ENCODE results near the gene MBNL2. TPM values are rescaled to one million over a fixed set of nuclear protein-coding genes. Genes with fewer than 3 reads are reported as not detected.

The MBNL2 gene
- total RNA-seq, 1 donor from 2014 or later: 16.9 TPM

DNA sequence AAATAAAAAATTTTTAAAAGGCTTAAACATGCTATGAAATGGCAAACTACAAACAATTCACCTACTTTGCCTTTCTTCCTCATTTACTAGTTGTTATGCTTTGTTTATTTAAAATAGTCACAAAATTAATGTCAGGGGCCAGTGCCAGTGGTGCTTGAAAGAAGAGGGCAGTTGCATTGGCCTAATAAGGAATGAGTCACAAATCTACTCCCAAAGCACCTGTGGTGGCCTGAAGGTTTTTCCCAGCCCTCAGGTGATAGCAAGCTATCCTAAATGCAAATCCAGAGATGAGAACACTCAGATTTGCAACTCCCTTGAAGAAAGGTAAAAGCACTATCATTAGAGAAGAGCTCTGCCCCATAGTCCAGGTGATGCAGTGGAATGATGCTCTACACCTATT is 103.6 kb downstream of the MBNL2 start:
- no peaks in the 10 kb centered on the region for H3K27me3 Mint-ChIP-seq (ENCODE audit: low read depth)
- TF ChIP-seq, protein P1, sequence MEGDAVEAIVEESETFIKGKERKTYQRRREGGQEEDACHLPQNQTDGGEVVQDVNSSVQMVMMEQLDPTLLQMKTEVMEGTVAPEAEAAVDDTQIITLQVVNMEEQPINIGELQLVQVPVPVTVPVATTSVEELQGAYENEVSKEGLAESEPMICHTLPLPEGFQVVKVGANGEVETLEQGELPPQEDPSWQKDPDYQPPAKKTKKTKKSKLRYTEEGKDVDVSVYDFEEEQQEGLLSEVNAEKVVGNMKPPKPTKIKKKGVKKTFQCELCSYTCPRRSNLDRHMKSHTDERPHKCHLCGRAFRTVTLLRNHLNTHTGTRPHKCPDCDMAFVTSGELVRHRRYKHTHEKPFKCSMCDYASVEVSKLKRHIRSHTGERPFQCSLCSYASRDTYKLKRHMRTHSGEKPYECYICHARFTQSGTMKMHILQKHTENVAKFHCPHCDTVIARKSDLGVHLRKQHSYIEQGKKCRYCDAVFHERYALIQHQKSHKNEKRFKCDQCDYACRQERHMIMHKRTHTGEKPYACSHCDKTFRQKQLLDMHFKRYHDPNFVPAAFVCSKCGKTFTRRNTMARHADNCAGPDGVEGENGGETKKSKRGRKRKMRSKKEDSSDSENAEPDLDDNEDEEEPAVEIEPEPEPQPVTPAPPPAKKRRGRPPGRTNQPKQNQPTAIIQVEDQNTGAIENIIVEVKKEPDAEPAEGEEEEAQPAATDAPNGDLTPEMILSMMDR (conservative IDR thresholded peaks at IDR 0.05): no peak
- no peaks in the 10 kb centered on the region for H3K9me3 Mint-ChIP-seq
- H3K4me1 Mint-ChIP-seq: peaks cover 29% of the 10 kb centered on the region
- no peak for DNase-seq (ENCODE audit: low read depth, low spot score)
- H3K4me3 Mint-ChIP-seq: no peak overlapping the region
- H3K36me3 Mint-ChIP-seq (ENCODE audit: low read depth): no peaks in the 10 kb centered on the region
- no peak overlapping the region for H3K27ac Mint-ChIP-seq (ENCODE audit: unreplicated experiment)

DNA sequence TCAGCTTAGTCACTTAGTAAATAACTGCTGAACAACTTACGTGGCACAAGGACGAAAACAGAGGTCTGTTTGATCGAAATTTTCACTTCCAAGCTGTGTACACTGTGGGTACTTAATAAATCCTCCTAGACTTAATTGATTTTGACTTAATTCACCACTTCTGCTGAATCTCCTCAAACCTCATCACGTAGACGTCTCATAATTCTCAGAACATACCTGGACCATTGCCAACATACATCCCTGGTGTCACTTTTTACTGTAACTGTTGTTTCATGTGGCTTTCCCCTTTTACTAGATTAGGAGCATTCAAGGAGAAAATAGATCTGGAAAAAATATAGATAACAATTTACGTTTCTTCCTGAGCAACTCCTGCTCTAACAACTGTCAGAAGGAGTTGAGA is 105.0 kb downstream of the MBNL2 start:
- Mint-ChIP-seq H3K4me1 (peaks cover 29% of the 10 kb centered on the region), H3K4me3 (no peak overlapping the region), H3K27ac (ENCODE audit: unreplicated experiment) (no peak overlapping the region)

GRCh38 chr13:97327506-97328221 is 105.5 kb downstream of the MBNL2 start:
- Mint-ChIP-seq H3K27ac (ENCODE audit: unreplicated experiment) (peak overlapping the region; percentile 9), H3K9me3 (no peaks in the 10 kb centered on the region), H3K36me3 (ENCODE audit: low read depth) (no peaks in the 10 kb centered on the region), H3K4me3 (peak overlapping the region; percentile 10), H3K27me3 (ENCODE audit: low read depth) (no peaks in the 10 kb centered on the region), H3K4me1 (peaks cover 29% of the 10 kb centered on the region)
- no peak for DNase-seq (ENCODE audit: low read depth, low spot score)
- TF ChIP-seq, protein P1 (conservative IDR thresholded peaks at IDR 0.05): no peak

More for the DNA sequence above, 105.0 kb downstream of the MBNL2 start:
- Mint-ChIP-seq H3K27me3 (ENCODE audit: low read depth) (no peaks in the 10 kb centered on the region), H3K36me3 (ENCODE audit: low read depth) (no peaks in the 10 kb centered on the region), H3K9me3 (no peaks in the 10 kb centered on the region)
- no peak for DNase-seq (ENCODE audit: low read depth, low spot score)
- TF ChIP-seq, protein P1 (conservative IDR thresholded peaks at IDR 0.05): no peak

- Mint-ChIP-seq H3K36me3 (ENCODE audit: low read depth) (no peaks in the 10 kb centered on the region), H3K27ac (ENCODE audit: unreplicated experiment) (peak overlapping the region; percentile 9)
Observed at GRCh38 chr13:97328222-97328790, 106.2 kb downstream of the MBNL2 start.

GRCh38 chr13:97329331-97329730 is 107.2 kb downstream of the MBNL2 start:
- no peak overlapping the region for H3K4me3 Mint-ChIP-seq
- no peaks in the 10 kb centered on the region for H3K27me3 Mint-ChIP-seq (ENCODE audit: low read depth)
- H3K36me3 Mint-ChIP-seq (ENCODE audit: low read depth): no peaks in the 10 kb centered on the region
- H3K27ac Mint-ChIP-seq (ENCODE audit: unreplicated experiment): no peak overlapping the region
- no peak for DNase-seq (ENCODE audit: low read depth, low spot score)
- TF ChIP-seq, protein P1 (conservative IDR thresholded peaks at IDR 0.05): no peak
- peaks cover 39% of the 10 kb centered on the region for H3K4me1 Mint-ChIP-seq
- H3K9me3 Mint-ChIP-seq: no peaks in the 10 kb centered on the region

More at GRCh38 chr13:97328222-97328790, 106.2 kb downstream of the MBNL2 start:
- Mint-ChIP-seq H3K9me3 (no peaks in the 10 kb centered on the region), H3K4me1 (peaks cover 30% of the 10 kb centered on the region), H3K4me3 (no peak overlapping the region), H3K27me3 (ENCODE audit: low read depth) (no peaks in the 10 kb centered on the region)
- DNase-seq (ENCODE audit: low read depth, low spot score): no peak
- TF ChIP-seq, protein P1 (conservative IDR thresholded peaks at IDR 0.05): no peak

All from neural crest cell (in vitro differentiated cells).